Lower leg skin (tissue), 3 donors: ENCODE data around the gene IL1R2.

ENCODE experiments used
- POLR2A ChIP-seq, 2 donors: fragments of 450-650 bp; IDR thresholded peaks; one replicate each; pipeline ENCODE4 v1.6.1; 2016 to 2017; ENCODE audit warnings: antibody characterized with exemption in 2 of 2, mild to moderate bottlenecking in 1 of 2, moderate library complexity in 1 of 2
- TF ChIP-seq, protein P1 (sequence below), 3 donors: fragments of 450-650 bp; IDR thresholded peaks; one replicate each; pipeline ENCODE4 v1.5.1; 2016; ENCODE audit warnings: antibody characterized with exemption in 3 of 3, mild to moderate bottlenecking in 3 of 3, moderate library complexity in 2 of 3

DNA sequence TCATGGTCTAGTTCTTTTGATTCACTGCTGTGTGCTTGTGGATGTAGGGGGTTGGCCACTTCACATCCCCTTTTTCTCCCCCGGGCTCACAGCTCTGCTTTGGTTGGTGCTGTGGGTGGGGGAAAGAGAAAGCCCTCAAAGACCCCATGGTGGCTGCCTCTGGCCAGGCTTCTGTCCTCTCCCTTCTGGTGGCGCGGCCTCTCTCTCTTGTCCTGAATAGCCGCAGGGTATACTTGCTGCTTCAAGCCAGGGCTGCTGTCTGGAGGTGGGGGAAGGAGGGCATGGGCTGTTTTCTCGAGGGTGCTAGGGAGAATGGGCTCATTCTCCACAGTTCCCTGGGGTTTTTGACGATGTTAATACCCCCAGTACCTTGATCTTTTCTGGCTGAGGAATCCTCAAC is 53.9 kb downstream of the IL1R2 start:
- TF ChIP-seq, protein P1, sequence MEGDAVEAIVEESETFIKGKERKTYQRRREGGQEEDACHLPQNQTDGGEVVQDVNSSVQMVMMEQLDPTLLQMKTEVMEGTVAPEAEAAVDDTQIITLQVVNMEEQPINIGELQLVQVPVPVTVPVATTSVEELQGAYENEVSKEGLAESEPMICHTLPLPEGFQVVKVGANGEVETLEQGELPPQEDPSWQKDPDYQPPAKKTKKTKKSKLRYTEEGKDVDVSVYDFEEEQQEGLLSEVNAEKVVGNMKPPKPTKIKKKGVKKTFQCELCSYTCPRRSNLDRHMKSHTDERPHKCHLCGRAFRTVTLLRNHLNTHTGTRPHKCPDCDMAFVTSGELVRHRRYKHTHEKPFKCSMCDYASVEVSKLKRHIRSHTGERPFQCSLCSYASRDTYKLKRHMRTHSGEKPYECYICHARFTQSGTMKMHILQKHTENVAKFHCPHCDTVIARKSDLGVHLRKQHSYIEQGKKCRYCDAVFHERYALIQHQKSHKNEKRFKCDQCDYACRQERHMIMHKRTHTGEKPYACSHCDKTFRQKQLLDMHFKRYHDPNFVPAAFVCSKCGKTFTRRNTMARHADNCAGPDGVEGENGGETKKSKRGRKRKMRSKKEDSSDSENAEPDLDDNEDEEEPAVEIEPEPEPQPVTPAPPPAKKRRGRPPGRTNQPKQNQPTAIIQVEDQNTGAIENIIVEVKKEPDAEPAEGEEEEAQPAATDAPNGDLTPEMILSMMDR (IDR thresholded peaks at IDR 0.05): no peak
- no peak for TF ChIP-seq POLR2A (IDR thresholded peaks at IDR 0.05)
